ENCODE data around the gene FRMD4A. TPM values are rescaled to one million over a fixed set of nuclear protein-coding genes. Genes with fewer than 3 reads are reported as not detected.

The FRMD4A gene
- total RNA-seq, 2 experiments from 2014 or later = 3.1 to 3.7 TPM

- Histone ChIP-seq H3K9me3 (ENCODE audit: control insufficient read depth in 1 of 2, insufficient read depth in 1 of 2, low read length in 2 of 2) (no peaks in the 10 kb centered on the region), H3K27me3 (ENCODE audit: control insufficient read depth in 1 of 2, insufficient read depth in 2 of 2, low read length in 2 of 2) (peaks cover 12% of the 10 kb centered on the region in 2 experiments), H3K4me3 (ENCODE audit: low read length) (no peak overlapping the region), H3K36me3 (ENCODE audit: insufficient read depth, low read length) (no peaks in the 10 kb centered on the region), H3K27ac (ENCODE audit: low read depth in 1 of 2, low read length in 2 of 2) (no peak overlapping the region), H3K4me1 (ENCODE audit: insufficient read depth, low read length) (no peaks in the 10 kb centered on the region)
- no peak for TF ChIP-seq CTCF (IDR thresholded peaks at IDR 0.05)
- Mint-ChIP-seq H3K36me3 (ENCODE audit: low read depth) (no peaks in the 10 kb centered on the region), H3K4me1 (ENCODE audit: low read depth) (no peaks in the 10 kb centered on the region), H3K9me3 (no peaks in the 10 kb centered on the region), H3K27ac (no peak overlapping the region), H3K4me3 (no peak overlapping the region), H3K27me3 (peaks cover 42% of the 10 kb centered on the region)
- ChIA-PET CTCF (interaction anchor here (0.7 to 2.5 kb wide), 4 partner anchors 10 to 908 kb away, joined by 3 to 27 read pairs (median 3); no protein-coding TSS in a partner anchor), POLR2A (interaction anchor here (1.2 kb wide), 1 partner anchor 347 kb away, joined by 3 read pairs; no protein-coding TSS in a partner anchor)
- DNase-seq (no peak), ATAC-seq (ENCODE audit: poor library complexity) (no peak)
- intact Hi-C loops (cut with DNase I, micrococcal nuclease) = loop anchor here (2.0 to 10.0 kb wide), 6 partner anchors 347 to 911 kb away; partner anchors contain the start of gene ACBD7 (in 1 of the 2)
These were observed 134.6 kb downstream of the FRMD4A start for GRCh38 chr10:14196113-14196512.

GRCh38 chr10:14195433-14195832 is 135.3 kb downstream of the FRMD4A start:
- POLR2A ChIA-PET = interaction anchor here (0.7 to 1.2 kb wide), 2 partner anchors 347 to 553 kb away, joined by 3 read pairs; no protein-coding TSS in a partner anchor

GRCh38 chr10:14192746-14193145 is 138.0 kb downstream of the FRMD4A start:
- POLR2A ChIA-PET = interaction anchor here (0.6 kb wide), 1 partner anchor 609 kb away, joined by 3 read pairs; no protein-coding TSS in a partner anchor
- TF ChIP-seq CTCF (IDR thresholded peaks at IDR 0.05) = no peak

More at GRCh38 chr10:14195433-14195832, 135.3 kb downstream of the FRMD4A start:
- H3K4me3 ChIP-seq (ENCODE audit: low read length) = no peak overlapping the region
- Mint-ChIP-seq H3K4me3 (no peak overlapping the region), H3K27me3 (peaks cover 38% of the 10 kb centered on the region), H3K4me1 (ENCODE audit: low read depth) (no peaks in the 10 kb centered on the region), H3K9me3 (no peaks in the 10 kb centered on the region), H3K27ac (no peak overlapping the region), H3K36me3 (ENCODE audit: low read depth) (no peaks in the 10 kb centered on the region)
- H3K9me3 ChIP-seq (ENCODE audit: control insufficient read depth in 1 of 2, insufficient read depth in 1 of 2, low read length in 2 of 2) = no peaks in the 10 kb centered on the region
- no peaks in the 10 kb centered on the region for H3K36me3 ChIP-seq (ENCODE audit: insufficient read depth, low read length)
- CTCF ChIA-PET = interaction anchor here (0.7 to 2.5 kb wide), 2 partner anchors 9 to 909 kb away, joined by 3 to 27 read pairs; no protein-coding TSS in a partner anchor
- intact Hi-C loops (cut with DNase I, micrococcal nuclease) = loop anchor here in 1 of 2 experiments (5.0 to 10.0 kb wide), 4 partner anchors 413 to 889 kb away; partner anchors contain the start of gene ACBD7
- TF ChIP-seq CTCF (IDR thresholded peaks at IDR 0.05) = no peak
- ATAC-seq (ENCODE audit: poor library complexity) (no peak), DNase-seq (no peak)
- no peak overlapping the region for H3K27ac ChIP-seq (ENCODE audit: low read depth in 1 of 2, low read length in 2 of 2)
- peaks cover 5 to 9% of the 10 kb centered on the region in 2 experiments for H3K27me3 ChIP-seq (ENCODE audit: control insufficient read depth in 1 of 2, insufficient read depth in 2 of 2, low read length in 2 of 2)
- no peaks in the 10 kb centered on the region for H3K4me1 ChIP-seq (ENCODE audit: insufficient read depth, low read length)

More at GRCh38 chr10:14192746-14193145, 138.0 kb downstream of the FRMD4A start:
- DNase-seq (no peak), ATAC-seq (ENCODE audit: poor library complexity) (no peak)
- Mint-ChIP-seq H3K36me3 (ENCODE audit: low read depth) (no peaks in the 10 kb centered on the region), H3K27ac (no peak overlapping the region), H3K4me3 (no peak overlapping the region), H3K4me1 (ENCODE audit: low read depth) (no peaks in the 10 kb centered on the region), H3K9me3 (no peaks in the 10 kb centered on the region), H3K27me3 (peaks cover 24% of the 10 kb centered on the region)
- Histone ChIP-seq H3K4me3 (ENCODE audit: low read length) (no peak overlapping the region), H3K4me1 (ENCODE audit: insufficient read depth, low read length) (no peaks in the 10 kb centered on the region), H3K27ac (ENCODE audit: low read depth in 1 of 2, low read length in 2 of 2) (no peak overlapping the region), H3K9me3 (ENCODE audit: control insufficient read depth in 1 of 2, insufficient read depth in 1 of 2, low read length in 2 of 2) (no peaks in the 10 kb centered on the region), H3K27me3 (ENCODE audit: control insufficient read depth in 1 of 2, insufficient read depth in 2 of 2, low read length in 2 of 2) (peaks cover 2 to 9% of the 10 kb centered on the region in 2 experiments), H3K36me3 (ENCODE audit: insufficient read depth, low read length) (no peaks in the 10 kb centered on the region)
- CTCF ChIA-PET = no interaction called here
- intact Hi-C loops (cut with DNase I, micrococcal nuclease) = loop anchor here in 1 of 2 experiments (10.0 kb wide), 1 partner anchor 892 kb away; the partner anchor contains the start of gene ACBD7
